ENCODE measurements around the gene NFIB.

NFIB gene

GRCh38 chr9:14097666-14098415 lies 216.1 kb downstream of the NFIB start:
- TF ChIP-seq, protein P1, sequence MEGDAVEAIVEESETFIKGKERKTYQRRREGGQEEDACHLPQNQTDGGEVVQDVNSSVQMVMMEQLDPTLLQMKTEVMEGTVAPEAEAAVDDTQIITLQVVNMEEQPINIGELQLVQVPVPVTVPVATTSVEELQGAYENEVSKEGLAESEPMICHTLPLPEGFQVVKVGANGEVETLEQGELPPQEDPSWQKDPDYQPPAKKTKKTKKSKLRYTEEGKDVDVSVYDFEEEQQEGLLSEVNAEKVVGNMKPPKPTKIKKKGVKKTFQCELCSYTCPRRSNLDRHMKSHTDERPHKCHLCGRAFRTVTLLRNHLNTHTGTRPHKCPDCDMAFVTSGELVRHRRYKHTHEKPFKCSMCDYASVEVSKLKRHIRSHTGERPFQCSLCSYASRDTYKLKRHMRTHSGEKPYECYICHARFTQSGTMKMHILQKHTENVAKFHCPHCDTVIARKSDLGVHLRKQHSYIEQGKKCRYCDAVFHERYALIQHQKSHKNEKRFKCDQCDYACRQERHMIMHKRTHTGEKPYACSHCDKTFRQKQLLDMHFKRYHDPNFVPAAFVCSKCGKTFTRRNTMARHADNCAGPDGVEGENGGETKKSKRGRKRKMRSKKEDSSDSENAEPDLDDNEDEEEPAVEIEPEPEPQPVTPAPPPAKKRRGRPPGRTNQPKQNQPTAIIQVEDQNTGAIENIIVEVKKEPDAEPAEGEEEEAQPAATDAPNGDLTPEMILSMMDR (IDR thresholded peaks at IDR 0.05; ENCODE audit: low read depth, low read length) = no peak
- in situ Hi-C loops (cut with HindIII; ENCODE audit: low sequenced_read_pairs) = no loop called here
- DNase-seq (ENCODE audit: low read depth, low spot score) = peak; percentile 50
- H3K4me3 ChIP-seq (ENCODE audit: low read depth, low read length) = no peak overlapping the region

DNA sequence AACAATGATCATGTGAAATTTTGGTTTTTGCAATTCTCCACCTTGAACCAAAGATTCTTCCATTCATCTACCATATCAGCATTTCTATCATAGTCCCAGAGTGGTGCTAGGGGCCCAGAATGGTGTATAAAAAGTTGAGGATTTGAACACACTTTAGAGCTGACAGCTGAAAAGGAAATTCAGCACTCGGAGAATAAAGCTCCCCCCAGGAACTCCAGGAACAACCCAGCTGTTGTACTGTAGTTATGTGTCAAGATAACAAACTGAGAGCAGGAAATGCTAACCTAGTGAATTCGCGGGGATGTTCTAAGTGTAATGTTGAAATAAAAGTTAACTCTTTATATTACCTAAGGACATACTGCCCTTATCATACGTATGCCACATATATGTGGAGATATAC lies 216.7 kb downstream of the NFIB start:
- H3K4me3 ChIP-seq (ENCODE audit: low read depth, low read length) = no peak overlapping the region
- DNase-seq (ENCODE audit: low read depth, low spot score) = peak; percentile 80
- in situ Hi-C loops (cut with HindIII; ENCODE audit: low sequenced_read_pairs) = no loop called here
- TF ChIP-seq, protein P1 (IDR thresholded peaks at IDR 0.05; ENCODE audit: low read depth, low read length) = no peak

- in situ Hi-C loops (cut with HindIII; ENCODE audit: low sequenced_read_pairs) = no loop called here
- TF ChIP-seq, protein P1 (IDR thresholded peaks at IDR 0.05; ENCODE audit: low read depth, low read length) = no peak
- peak; percentile 95 for DNase-seq (ENCODE audit: low read depth, low spot score)
- H3K4me3 ChIP-seq (ENCODE audit: low read depth, low read length) = peak overlapping the region; percentile 23
These were observed 217.6 kb downstream of the NFIB start for GRCh38 chr9:14096258-14096922.

DNA sequence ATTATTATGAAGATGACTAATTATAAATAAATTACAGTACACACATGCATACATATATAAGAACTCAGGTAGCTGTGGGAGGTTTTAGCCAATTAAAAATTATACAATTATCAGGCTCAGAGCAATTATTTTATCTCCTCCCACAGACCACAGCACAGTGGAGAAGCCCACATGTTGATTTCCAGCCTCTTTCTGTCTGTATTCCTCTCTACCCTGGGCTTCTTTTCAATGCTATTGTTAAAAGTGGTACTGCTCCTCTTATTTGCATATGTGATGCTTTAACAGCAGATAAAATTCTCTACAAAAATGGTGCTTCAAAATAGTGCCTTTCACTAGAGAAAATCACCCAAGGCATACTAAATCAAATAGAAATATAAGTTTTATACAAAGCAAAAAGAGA lies 218.7 kb downstream of the NFIB start:
- TF ChIP-seq, protein P1 (IDR thresholded peaks at IDR 0.05; ENCODE audit: low read depth, low read length) = no peak
- DNase-seq (ENCODE audit: low read depth, low spot score) = no peak
- in situ Hi-C loops (cut with HindIII; ENCODE audit: low sequenced_read_pairs) = no loop called here
- no peak overlapping the region for H3K4me3 ChIP-seq (ENCODE audit: low read depth, low read length)

DNA sequence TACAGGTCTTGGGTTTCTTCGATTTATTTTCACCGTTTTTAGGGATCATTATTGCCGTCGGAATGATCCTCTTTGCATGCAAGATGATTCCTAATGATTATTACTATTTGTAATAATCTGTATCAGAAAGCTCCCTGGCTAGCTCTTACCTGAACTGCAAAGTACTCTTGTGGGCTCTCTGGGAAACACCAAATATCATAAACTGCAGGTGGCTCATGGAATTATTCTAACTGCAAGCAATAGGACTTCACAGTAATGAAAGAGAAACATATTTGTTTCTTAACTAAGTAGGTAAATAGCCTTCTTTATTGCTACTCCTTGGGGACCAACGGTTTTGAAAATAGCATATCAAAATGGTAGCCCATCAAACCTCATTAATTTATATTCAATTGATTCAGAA lies 219.4 kb downstream of the NFIB start:
- in situ Hi-C loops (cut with HindIII; ENCODE audit: low sequenced_read_pairs) = no loop called here
- no peak overlapping the region for H3K4me3 ChIP-seq (ENCODE audit: low read depth, low read length)
- TF ChIP-seq, protein P1 (IDR thresholded peaks at IDR 0.05; ENCODE audit: low read depth, low read length) = no peak
- DNase-seq (ENCODE audit: low read depth, low spot score) = no peak

DNA sequence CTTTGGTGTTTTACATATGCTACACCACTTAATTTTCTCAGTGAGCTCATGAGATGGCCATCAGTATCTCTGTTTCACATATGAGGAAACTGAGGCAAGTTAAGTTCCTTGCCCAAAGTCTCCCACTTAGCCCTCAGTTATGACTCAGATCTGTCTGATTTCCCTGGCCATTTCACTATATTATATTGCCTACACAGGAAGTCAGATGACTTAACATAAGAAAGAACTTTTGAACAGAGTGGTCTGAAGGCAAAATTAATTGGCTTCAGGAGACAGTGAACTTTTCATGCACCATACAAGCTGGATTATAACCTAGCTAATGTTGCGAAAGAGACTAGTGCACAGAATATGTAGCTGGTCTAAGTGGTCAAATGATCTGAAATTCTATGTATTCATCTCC lies 221.6 kb downstream of the NFIB start:
- TF ChIP-seq, protein P1 (IDR thresholded peaks at IDR 0.05; ENCODE audit: low read depth, low read length) = no peak
- H3K4me3 ChIP-seq (ENCODE audit: low read depth, low read length) = no peak overlapping the region
- peak; percentile 28 for DNase-seq (ENCODE audit: low read depth, low spot score)
- in situ Hi-C loops (cut with HindIII; ENCODE audit: low sequenced_read_pairs) = no loop called here
